Activated CD8-positive, alpha-beta memory T cell treated with anti-CD3 and anti-CD28 coated beads, Interleukin-2, amount 10 ng/mL, durations not matched to agents 7 days and 5 days (primary cell): Measurements from ENCODE around the gene SPSB4. TPM values are rescaled to one million over a fixed set of nuclear protein-coding genes. Genes with fewer than 3 reads are reported as not detected.

Experiments
- ATAC-seq: fragments of 150-1000 bp; cut with Tn5 transposase; one replicate; pipeline ENCODE4 v1.10.0; 2021; ENCODE audit warnings: moderate library complexity
- CTCF ChIA-PET: fragments of 350-600 bp; sonication (Branson Sonifier 250); formaldehyde crosslinking; loops from one replicate; lab custom pipeline; 2021; ENCODE audit warnings: antibody characterized with exemption; lab: Charles Lee
- DNase-seq: peaks from one replicate; pipeline ENCODE4 v3.0.0-alpha.2; 2020
- H3K27ac Mint-ChIP-seq: one replicate; pipeline ENCODE4 v1.8.0; 2021; ENCODE audit warnings: mild to moderate bottlenecking, mixed read lengths
- H3K27me3 Mint-ChIP-seq: one replicate; pipeline ENCODE4 v1.8.0; 2021; ENCODE audit warnings: mixed read lengths
- H3K36me3 Mint-ChIP-seq: one replicate; pipeline ENCODE4 v1.8.0; 2021; ENCODE audit warnings: mild to moderate bottlenecking, mixed read lengths
- H3K4me1 Mint-ChIP-seq: one replicate; pipeline ENCODE4 v1.8.0; 2021; ENCODE audit warnings: mixed read lengths
- H3K4me3 Mint-ChIP-seq: one replicate; pipeline ENCODE4 v1.8.0; 2021; ENCODE audit warnings: mild to moderate bottlenecking, moderate library complexity, mixed read lengths
- H3K9me3 Mint-ChIP-seq: one replicate; pipeline ENCODE4 v1.8.0; 2022; ENCODE audit warnings: low read depth, mixed read lengths
- total RNA-seq, 2 experiments: library from RNA; stranded (reverse); gene quantifications; one replicate each; pipeline ENCODE4 v1.2.3, GENCODE V29; 2021

SPSB4 gene
- total RNA-seq, 2 experiments from 2014 or later: 0.28 TPM; not detected in 1

DNA sequence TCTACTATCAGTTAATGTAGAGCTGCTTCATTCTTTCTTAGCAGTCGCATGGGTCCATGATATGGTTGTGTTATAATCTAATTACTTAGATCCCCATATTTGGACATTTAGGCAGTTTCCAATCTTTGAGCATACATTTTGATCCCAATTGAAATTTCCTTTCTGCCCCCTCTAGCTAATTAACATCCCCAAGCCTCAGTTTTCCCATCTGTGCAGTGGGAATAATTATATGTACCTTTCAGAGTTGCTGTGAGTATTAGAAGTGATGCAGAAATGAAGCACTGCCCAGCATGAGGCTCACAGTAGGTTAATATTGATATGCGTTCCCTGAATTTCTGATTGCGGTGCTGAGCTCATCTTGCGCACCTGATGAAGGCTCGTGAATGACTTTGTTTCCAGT lies 21.8 kb downstream of the SPSB4 start:
- CTCF ChIA-PET: interaction anchor here (0.8 kb wide), 1 partner anchor 73 kb away, joined by 3 read pairs; no protein-coding TSS in a partner anchor
- ATAC-seq (no peak), DNase-seq (no peak)
- Mint-ChIP-seq H3K27me3 (no peaks in the 10 kb centered on the region), H3K4me1 (no peaks in the 10 kb centered on the region), H3K9me3 (no peaks in the 10 kb centered on the region), H3K36me3 (no peaks in the 10 kb centered on the region), H3K4me3 (no peak overlapping the region), H3K27ac (no peak overlapping the region)

GRCh38 chr3:141073580-141073979 lies 22.4 kb downstream of the SPSB4 start:
- no peaks in the 10 kb centered on the region for H3K36me3 Mint-ChIP-seq
- CTCF ChIA-PET: no interaction called here
- H3K4me1 Mint-ChIP-seq: no peaks in the 10 kb centered on the region
- H3K9me3 Mint-ChIP-seq: no peaks in the 10 kb centered on the region
- H3K27me3 Mint-ChIP-seq: no peaks in the 10 kb centered on the region
- ATAC-seq (no peak), DNase-seq (no peak)
- no peak overlapping the region for H3K4me3 Mint-ChIP-seq
- H3K27ac Mint-ChIP-seq: no peak overlapping the region

DNA sequence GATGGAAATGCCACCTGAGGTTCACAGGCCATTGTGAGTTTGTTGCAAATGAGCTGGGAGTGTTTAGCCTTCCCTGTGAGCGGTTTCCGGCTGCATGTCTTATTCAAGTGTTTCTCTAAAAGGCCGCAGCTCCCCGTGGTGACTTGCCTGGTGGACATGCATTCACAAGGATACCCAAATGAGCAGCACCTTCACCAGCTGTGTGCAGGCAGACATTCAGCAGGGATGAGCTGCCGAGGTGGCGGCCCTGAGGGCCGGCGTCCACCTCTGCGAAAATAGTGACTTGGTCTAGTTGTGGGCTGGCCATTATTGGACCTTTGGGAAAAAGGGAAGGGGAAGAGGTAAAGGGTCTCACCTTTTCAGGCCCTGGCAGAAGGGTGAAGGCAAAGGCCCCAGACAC lies 23.4 kb downstream of the SPSB4 start:
- ATAC-seq (no peak), DNase-seq (no peak)
- no peak overlapping the region for H3K27ac Mint-ChIP-seq
- H3K9me3 Mint-ChIP-seq: no peaks in the 10 kb centered on the region
- H3K4me3 Mint-ChIP-seq: no peak overlapping the region
- H3K27me3 Mint-ChIP-seq: no peaks in the 10 kb centered on the region
- no peaks in the 10 kb centered on the region for H3K36me3 Mint-ChIP-seq
- CTCF ChIA-PET: no interaction called here
- H3K4me1 Mint-ChIP-seq: no peaks in the 10 kb centered on the region

GRCh38 chr3:141076036-141076773 lies 25.1 kb downstream of the SPSB4 start:
- H3K36me3 Mint-ChIP-seq: no peaks in the 10 kb centered on the region
- no peaks in the 10 kb centered on the region for H3K4me1 Mint-ChIP-seq

GRCh38 chr3:141076797-141077571 lies 25.8 kb downstream of the SPSB4 start:
- CTCF ChIA-PET: no interaction called here
- Mint-ChIP-seq H3K4me3 (no peak overlapping the region), H3K27me3 (no peaks in the 10 kb centered on the region), H3K36me3 (no peaks in the 10 kb centered on the region), H3K27ac (no peak overlapping the region), H3K4me1 (no peaks in the 10 kb centered on the region), H3K9me3 (no peaks in the 10 kb centered on the region)
- no peak for ATAC-seq
- no peak for DNase-seq

More at GRCh38 chr3:141076036-141076773, 25.1 kb downstream of the SPSB4 start:
- CTCF ChIA-PET: no interaction called here
- no peaks in the 10 kb centered on the region for H3K9me3 Mint-ChIP-seq
- DNase-seq (no peak), ATAC-seq (no peak)
- no peak overlapping the region for H3K4me3 Mint-ChIP-seq
- no peak overlapping the region for H3K27ac Mint-ChIP-seq
- no peaks in the 10 kb centered on the region for H3K27me3 Mint-ChIP-seq

- CTCF ChIA-PET: no interaction called here
- no peaks in the 10 kb centered on the region for H3K4me1 Mint-ChIP-seq
- H3K36me3 Mint-ChIP-seq: no peaks in the 10 kb centered on the region
- no peaks in the 10 kb centered on the region for H3K9me3 Mint-ChIP-seq
- no peak overlapping the region for H3K27ac Mint-ChIP-seq
- DNase-seq (no peak), ATAC-seq (no peak)
- no peak overlapping the region for H3K4me3 Mint-ChIP-seq
- H3K27me3 Mint-ChIP-seq: no peaks in the 10 kb centered on the region
Observed at GRCh38 chr3:141077631-141078030, 26.5 kb downstream of the SPSB4 start.

- H3K27me3 Mint-ChIP-seq: no peaks in the 10 kb centered on the region
- DNase-seq: no peak
- no peak overlapping the region for H3K27ac Mint-ChIP-seq
- H3K4me1 Mint-ChIP-seq: no peaks in the 10 kb centered on the region
- no peak for ATAC-seq
- no peaks in the 10 kb centered on the region for H3K36me3 Mint-ChIP-seq
- CTCF ChIA-PET: no interaction called here
- no peak overlapping the region for H3K4me3 Mint-ChIP-seq
- no peaks in the 10 kb centered on the region for H3K9me3 Mint-ChIP-seq
Observed at GRCh38 chr3:141078200-141078599, 27.1 kb downstream of the SPSB4 start.

- ATAC-seq (no peak), DNase-seq (no peak)
- Mint-ChIP-seq H3K9me3 (no peaks in the 10 kb centered on the region), H3K4me1 (no peaks in the 10 kb centered on the region), H3K36me3 (no peaks in the 10 kb centered on the region), H3K4me3 (no peak overlapping the region), H3K27ac (no peak overlapping the region), H3K27me3 (no peaks in the 10 kb centered on the region)
- CTCF ChIA-PET: no interaction called here
Observed at GRCh38 chr3:141080431-141080830, 29.3 kb downstream of the SPSB4 start.

DNA sequence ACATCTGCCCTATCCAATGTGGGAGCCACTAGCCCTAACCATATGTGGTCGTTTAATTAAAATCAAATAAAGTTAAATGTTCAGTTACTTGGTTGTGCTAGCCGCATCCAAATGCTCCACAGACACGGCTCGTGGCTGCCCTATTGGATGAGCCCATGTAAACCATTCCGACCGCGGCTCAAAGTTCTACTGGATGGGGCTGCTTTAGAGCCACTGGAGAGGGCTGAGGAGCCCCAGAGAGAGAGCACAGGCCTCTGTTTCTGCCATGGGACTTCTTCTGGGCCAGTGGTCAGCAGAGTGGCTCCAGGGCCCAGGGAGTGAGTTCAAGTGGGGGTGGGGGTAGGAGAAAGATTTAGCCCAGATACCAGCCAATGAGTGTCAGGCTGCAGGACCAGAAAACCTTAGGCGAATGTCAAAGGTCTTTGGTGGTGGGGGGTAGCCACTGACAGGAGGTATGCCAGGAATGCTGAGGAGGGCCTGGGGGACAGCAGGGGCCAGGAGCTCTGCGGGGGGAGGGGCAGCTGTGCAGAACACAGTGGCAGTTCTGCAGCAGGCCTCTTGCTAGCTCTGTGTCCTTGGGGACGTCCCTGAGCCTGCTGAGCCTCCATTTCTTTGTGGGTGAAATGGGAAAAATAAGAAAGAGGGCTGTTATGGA lies 30.1 kb downstream of the SPSB4 start:
- ATAC-seq (no peak), DNase-seq (no peak)
- H3K9me3 Mint-ChIP-seq: no peaks in the 10 kb centered on the region
- H3K4me1 Mint-ChIP-seq: no peaks in the 10 kb centered on the region
- H3K4me3 Mint-ChIP-seq: no peak overlapping the region
- no peak overlapping the region for H3K27ac Mint-ChIP-seq
- no peaks in the 10 kb centered on the region for H3K36me3 Mint-ChIP-seq
- CTCF ChIA-PET: no interaction called here
- no peaks in the 10 kb centered on the region for H3K27me3 Mint-ChIP-seq

DNA sequence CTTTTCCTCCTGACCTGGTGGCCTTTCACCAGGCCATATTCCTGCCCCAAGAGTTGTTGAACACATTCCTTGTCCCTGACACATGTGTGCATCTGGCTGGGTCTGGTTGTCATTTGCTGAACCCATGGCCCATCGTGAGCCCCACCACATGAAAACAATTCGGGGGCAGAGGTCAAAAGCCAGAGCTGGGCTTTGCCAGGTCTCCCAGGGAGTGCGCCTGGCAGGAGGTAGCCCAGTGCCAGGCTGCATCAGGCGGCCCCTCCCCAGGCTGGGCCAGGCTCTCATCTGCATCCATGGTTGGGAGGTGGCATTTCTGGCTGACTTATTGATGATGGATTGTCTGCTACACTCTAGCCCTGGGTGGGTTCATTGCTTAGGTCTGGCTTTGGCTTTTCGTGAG lies 30.9 kb downstream of the SPSB4 start:
- CTCF ChIA-PET: no interaction called here
- Mint-ChIP-seq H3K9me3 (no peaks in the 10 kb centered on the region), H3K27ac (no peak overlapping the region), H3K27me3 (no peaks in the 10 kb centered on the region), H3K4me1 (no peaks in the 10 kb centered on the region), H3K36me3 (no peaks in the 10 kb centered on the region), H3K4me3 (no peak overlapping the region)
- ATAC-seq (no peak), DNase-seq (no peak)

- CTCF ChIA-PET: interaction anchor here (1.4 kb wide), 1 partner anchor 23 kb away, joined by 4 read pairs; no protein-coding TSS in a partner anchor
Observed at GRCh38 chr3:141083226-141083625, 32.1 kb downstream of the SPSB4 start.

GRCh38 chr3:141083836-141084649 lies 32.9 kb downstream of the SPSB4 start:
- H3K9me3 Mint-ChIP-seq: no peaks in the 10 kb centered on the region
- H3K4me3 Mint-ChIP-seq: no peak overlapping the region
- ATAC-seq (no peak), DNase-seq (no peak)
- CTCF ChIA-PET: interaction anchor here (1.4 to 1.8 kb wide), 2 partner anchors 22 kb away, joined by 4 read pairs; no protein-coding TSS in a partner anchor
- H3K27ac Mint-ChIP-seq: no peak overlapping the region
- no peaks in the 10 kb centered on the region for H3K27me3 Mint-ChIP-seq
- H3K36me3 Mint-ChIP-seq: no peaks in the 10 kb centered on the region
- no peaks in the 10 kb centered on the region for H3K4me1 Mint-ChIP-seq

More at GRCh38 chr3:141083226-141083625, 32.1 kb downstream of the SPSB4 start:
- Mint-ChIP-seq H3K9me3 (no peaks in the 10 kb centered on the region), H3K36me3 (no peaks in the 10 kb centered on the region), H3K4me3 (no peak overlapping the region), H3K27ac (no peak overlapping the region), H3K27me3 (no peaks in the 10 kb centered on the region), H3K4me1 (no peaks in the 10 kb centered on the region)
- DNase-seq (no peak), ATAC-seq (no peak)
